Stimulated activated naive CD8-positive, alpha-beta T cell treated with anti-CD3 and anti-CD28 coated beads, Interleukin-15, Interleukin-2, amounts not matched to agents 100 U/mL and 50 U/mL, for 24 hours (primary cell): ENCODE measurements around the gene ACADVL.

ENCODE experiments used
- ATAC-seq: fragments of 150-1000 bp; cut with Tn5 transposase; one replicate; pipeline ENCODE4 v1.10.0; 2021
- DNase-seq: peaks from one replicate; pipeline ENCODE4 v3.0.0; 2021

The ACADVL gene

GRCh38 chr17:7217113-7217987 is 2.4 kb upstream of the ACADVL start:
- DNase-seq (peak; percentile 35), ATAC-seq (no peak)

- ATAC-seq (no peak), DNase-seq (no peak)
These were observed 1.6 kb upstream of the ACADVL start for GRCh38 chr17:7218166-7218565.

- DNase-seq (no peak), ATAC-seq (no peak)
These were observed 980 bp upstream of the ACADVL start for GRCh38 chr17:7218758-7219157.

GRCh38 chr17:7219229-7219811 is 418 bp upstream of the ACADVL start:
- DNase-seq (no peak), ATAC-seq (no peak)

GRCh38 chr17:7220593-7221277 is 997 bp downstream of the ACADVL start:
- ATAC-seq (peak; percentile 37), DNase-seq (peak; percentile 69)

- ATAC-seq (no peak), DNase-seq (no peak)
These were observed 1.7 kb downstream of the ACADVL start for GRCh38 chr17:7221278-7222092.

- DNase-seq (no peak), ATAC-seq (no peak)
These were observed 2.6 kb downstream of the ACADVL start for GRCh38 chr17:7222093-7222971.

GRCh38 chr17:7222972-7223292 is 3.2 kb downstream of the ACADVL start:
- no peak for DNase-seq
- no peak for ATAC-seq

GRCh38 chr17:7223375-7223774 is 3.6 kb downstream of the ACADVL start:
- DNase-seq (no peak), ATAC-seq (no peak)

- DNase-seq (no peak), ATAC-seq (no peak)
These were observed 4.4 kb downstream of the ACADVL start for GRCh38 chr17:7224110-7224509.

- DNase-seq (no peak), ATAC-seq (no peak)
These were observed 4.9 kb downstream of the ACADVL start for GRCh38 chr17:7224661-7225111.

- no peak for DNase-seq
- no peak for ATAC-seq
These were observed 6.1 kb downstream of the ACADVL start for GRCh38 chr17:7225711-7226331.

- no peak for ATAC-seq
- DNase-seq, result no peak
These were observed 7.3 kb downstream of the ACADVL start for GRCh38 chr17:7226721-7227710.

- DNase-seq, result no peak
- ATAC-seq, result no peak
These were observed 9.2 kb downstream of the ACADVL start for GRCh38 chr17:7228920-7229319.

- DNase-seq, result no peak
- ATAC-seq, result no peak
These were observed 9.8 kb downstream of the ACADVL start for GRCh38 chr17:7229504-7229903.

GRCh38 chr17:7232114-7232513 is 12.4 kb downstream of the ACADVL start:
- no peak for ATAC-seq
- DNase-seq, result no peak

- no peak for DNase-seq
- peak; percentile 1 for ATAC-seq
These were observed 14.0 kb downstream of the ACADVL start for GRCh38 chr17:7233701-7234082.

- DNase-seq, result peak; percentile 96
These were observed 14.6 kb downstream of the ACADVL start, which contains the start of gene DVL2 for GRCh38 chr17:7234083-7234951. TSS of gene DVL2 (minus strand) at chr17:7234517. CDS start at chr17:7234262, 255 bp downstream.

More at GRCh38 chr17:7234083-7234951, 14.6 kb downstream of the ACADVL start, which contains the start of gene DVL2:
- peak; percentile 40 for ATAC-seq
